ENCODE data around the gene MBTPS1.

GRCh38 chr16:84062734-84063640 is 53.8 kb downstream of the MBTPS1 start:
- TF ChIP-seq POLR2A (IDR thresholded peaks at IDR 0.05) (no peak), CTCF (IDR thresholded peaks at IDR 0.05) (peak; percentile 67 to 81)

Measured in suprapubic skin (tissue), 3 donors.